Mucosa of rectum (tissue), 2 donors: ENCODE results near the gene COL26A1.

Experiments
- H3K27ac ChIP-seq, 2 donors: one replicate each; pipeline ENCODE4 v1.7.0; 2013; ENCODE audit warnings: inconsistent platforms in 2 of 2, low read depth in 2 of 2, low read length in 2 of 2
- H3K27me3 ChIP-seq, 2 donors: one replicate each; pipeline ENCODE4 v1.7.0; 2013; ENCODE audit warnings: low read length in 2 of 2; ENCODE audit not compliant: control insufficient read depth in 2 of 2, insufficient read depth in 2 of 2
- H3K36me3 ChIP-seq, 2 donors: one replicate each; pipeline ENCODE4 v1.7.0; 2013; ENCODE audit warnings: low read length in 2 of 2; ENCODE audit not compliant: control insufficient read depth in 2 of 2, insufficient read depth in 2 of 2
- H3K4me1 ChIP-seq, 2 donors: one replicate each; pipeline ENCODE4 v1.7.0; 2013; ENCODE audit warnings: low read length in 2 of 2, mild to moderate bottlenecking in 1 of 2; ENCODE audit not compliant: control insufficient read depth in 2 of 2, insufficient read depth in 2 of 2
- H3K4me3 ChIP-seq, 2 donors: one replicate each; pipeline ENCODE4 v1.7.0; 2013; ENCODE audit warnings: low read length in 2 of 2
- H3K9ac ChIP-seq, 2 donors: one replicate each; pipeline ENCODE4 v1.7.0; 2013; ENCODE audit warnings: low read length in 2 of 2, low read depth in 1 of 2, mild to moderate bottlenecking in 1 of 2
- H3K9me3 ChIP-seq, 2 donors: one replicate each; pipeline ENCODE4 v1.7.0; 2013; ENCODE audit warnings: low read length in 2 of 2; ENCODE audit not compliant: control insufficient read depth in 2 of 2
- donor health status: healthy.
- donor health status: Normal muscosa, but diverticular disease.

COL26A1 gene

DNA sequence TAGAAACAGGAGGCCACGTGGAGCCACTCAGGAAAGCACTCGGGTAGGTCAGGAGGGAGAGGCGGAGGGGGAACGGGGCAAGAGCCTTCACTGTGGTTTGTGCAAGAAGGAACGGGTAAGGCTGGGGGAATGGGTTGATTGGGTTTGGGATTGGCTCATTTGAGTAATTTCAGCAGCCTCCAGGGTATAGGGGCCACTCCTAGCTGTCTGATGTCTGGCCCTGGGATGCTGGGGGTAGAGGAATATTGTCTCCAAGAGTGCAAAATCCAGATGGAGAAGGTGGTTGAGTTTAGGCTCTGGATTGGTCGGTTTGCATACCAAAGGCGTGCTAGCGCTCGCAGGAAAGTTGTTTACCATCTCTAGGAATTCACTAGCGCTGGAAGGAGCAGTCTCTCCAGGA lies 219.2 kb downstream of the COL26A1 start:
- H3K9ac ChIP-seq, result no peak overlapping the region
- H3K4me3 ChIP-seq, result no peak overlapping the region
- H3K36me3 ChIP-seq, result no peaks in the 10 kb centered on the region
- no peak overlapping the region for H3K27ac ChIP-seq
- H3K27me3 ChIP-seq, result no peaks in the 10 kb centered on the region
- H3K4me1 ChIP-seq, result peaks cover 11 to 25% of the 10 kb centered on the region in 2 donors
- no peaks in the 10 kb centered on the region for H3K9me3 ChIP-seq

GRCh38 chr7:101582971-101583370 lies 220.3 kb downstream of the COL26A1 start:
- Histone ChIP-seq H3K4me3 (no peak overlapping the region), H3K4me1 (peaks cover 11 to 26% of the 10 kb centered on the region in 2 donors), H3K9ac (no peak overlapping the region), H3K27me3 (no peaks in the 10 kb centered on the region), H3K27ac (no peak overlapping the region), H3K9me3 (no peaks in the 10 kb centered on the region), H3K36me3 (no peaks in the 10 kb centered on the region)

- Histone ChIP-seq H3K27ac (peak overlapping the region; percentile 75 to 79), H3K4me3 (no peak overlapping the region), H3K27me3 (no peaks in the 10 kb centered on the region), H3K4me1 (peaks cover 11 to 26% of the 10 kb centered on the region in 2 donors), H3K9ac (no peak overlapping the region), H3K36me3 (no peaks in the 10 kb centered on the region), H3K9me3 (no peaks in the 10 kb centered on the region)
Measured at GRCh38 chr7:101586078-101586905, 223.6 kb downstream of the COL26A1 start.

DNA sequence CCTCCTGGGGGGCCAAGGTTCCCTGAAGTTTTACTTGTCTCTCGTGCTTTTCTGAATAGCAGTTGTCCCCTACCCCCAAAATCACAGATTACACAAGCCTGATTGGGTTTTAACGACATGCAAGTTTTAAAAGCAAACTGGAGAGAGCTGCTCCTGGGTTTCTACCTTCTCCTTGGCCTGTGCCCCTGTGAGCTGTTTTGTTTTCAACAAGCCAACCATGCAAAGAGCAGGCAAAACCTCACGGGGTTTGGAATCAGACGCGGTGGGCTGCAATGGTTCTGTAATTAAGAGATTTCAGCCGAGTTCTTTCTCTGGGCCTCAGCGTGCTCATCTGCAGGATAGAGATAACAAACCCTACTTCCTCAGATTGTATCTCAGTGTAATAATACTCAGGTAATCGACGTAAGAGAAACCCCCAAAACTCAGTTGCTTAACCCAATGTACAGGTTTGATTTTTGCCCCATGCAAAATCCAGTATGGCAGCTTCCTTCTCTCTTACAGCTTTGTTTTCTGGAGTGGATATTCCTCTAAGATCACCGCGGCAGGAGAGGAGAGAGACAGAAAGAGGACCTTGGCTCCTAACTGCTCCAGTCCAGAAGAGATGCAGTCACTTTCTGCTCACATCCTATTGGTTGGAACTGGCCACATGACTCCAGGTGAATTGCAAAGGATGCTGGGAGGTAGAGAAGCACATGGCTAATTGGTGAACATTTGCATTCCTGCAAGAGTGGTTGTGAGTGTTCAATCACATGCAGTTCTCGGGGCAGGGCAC lies 224.4 kb downstream of the COL26A1 start:
- peak overlapping the region in 1 of 2 donors; percentile 79 for H3K27ac ChIP-seq
- H3K9ac ChIP-seq, result no peak overlapping the region
- no peak overlapping the region for H3K4me3 ChIP-seq
- no peaks in the 10 kb centered on the region for H3K9me3 ChIP-seq
- H3K27me3 ChIP-seq, result no peaks in the 10 kb centered on the region
- no peaks in the 10 kb centered on the region for H3K36me3 ChIP-seq
- H3K4me1 ChIP-seq, result peaks cover 11 to 26% of the 10 kb centered on the region in 2 donors

DNA sequence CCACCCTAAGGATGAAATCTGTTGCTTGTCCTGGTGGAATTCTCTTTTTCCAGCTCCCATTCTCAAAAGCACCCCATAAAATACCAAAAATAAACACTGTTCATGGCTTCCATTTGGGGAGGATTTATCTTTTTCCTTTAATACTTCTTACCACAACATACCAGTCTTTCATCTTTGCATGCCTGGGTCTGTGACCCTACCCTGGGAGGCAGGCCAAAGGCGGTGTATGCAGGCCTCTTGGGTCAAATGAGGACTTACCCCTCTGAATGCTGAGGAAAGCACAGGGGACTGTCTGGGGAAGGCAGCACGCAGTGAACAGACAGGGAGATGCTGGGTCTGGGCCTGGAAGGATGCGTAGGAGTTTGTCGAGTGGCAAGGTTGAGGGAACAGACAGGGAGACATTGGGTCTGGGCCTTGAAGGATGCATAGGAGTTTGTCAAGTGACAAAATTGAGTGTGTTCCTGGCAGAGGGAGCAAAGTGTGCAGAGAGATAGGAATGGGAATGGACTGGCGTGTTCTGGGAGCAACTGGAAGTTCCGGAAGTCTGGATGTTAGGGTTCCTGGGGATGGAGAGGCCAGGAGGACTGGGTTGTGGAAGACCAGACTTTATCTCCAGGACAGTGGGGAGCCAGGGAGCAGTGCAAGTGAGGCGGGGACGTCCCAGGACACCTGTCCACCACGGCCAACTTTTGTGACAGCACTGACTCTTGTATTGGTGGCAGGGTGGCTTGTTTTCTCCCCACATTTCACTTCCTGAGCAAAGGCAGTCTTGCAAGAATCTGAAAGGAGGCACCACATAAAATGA lies 225.7 kb downstream of the COL26A1 start:
- Histone ChIP-seq H3K27ac (no peak overlapping the region), H3K4me3 (no peak overlapping the region), H3K9me3 (no peaks in the 10 kb centered on the region), H3K27me3 (no peaks in the 10 kb centered on the region), H3K36me3 (no peaks in the 10 kb centered on the region), H3K9ac (no peak overlapping the region), H3K4me1 (peaks cover 11 to 26% of the 10 kb centered on the region in 2 donors)

DNA sequence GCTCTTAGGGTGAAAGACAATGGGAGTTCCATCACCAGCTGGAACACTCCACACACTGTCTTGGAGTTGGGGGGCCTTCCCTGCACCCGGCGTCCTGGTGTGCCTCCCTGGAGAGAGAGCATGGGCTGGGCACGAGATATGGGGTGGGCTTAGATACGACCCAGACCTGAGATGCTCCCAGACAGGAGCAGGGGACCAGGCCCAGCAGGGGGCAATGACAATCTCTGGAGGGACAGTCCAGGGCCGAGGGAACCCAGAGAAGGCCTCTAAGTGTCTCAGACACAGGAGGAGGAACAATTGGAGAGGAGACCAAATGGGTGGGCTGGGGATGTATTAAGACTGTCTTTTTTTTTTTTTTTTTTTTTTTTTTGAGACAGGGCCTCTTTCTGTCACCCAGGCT lies 226.4 kb downstream of the COL26A1 start:
- Histone ChIP-seq H3K36me3 (no peaks in the 10 kb centered on the region), H3K9me3 (no peaks in the 10 kb centered on the region), H3K27ac (no peak overlapping the region), H3K9ac (no peak overlapping the region), H3K4me3 (no peak overlapping the region), H3K4me1 (peaks cover 11 to 26% of the 10 kb centered on the region in 2 donors), H3K27me3 (no peaks in the 10 kb centered on the region)

DNA sequence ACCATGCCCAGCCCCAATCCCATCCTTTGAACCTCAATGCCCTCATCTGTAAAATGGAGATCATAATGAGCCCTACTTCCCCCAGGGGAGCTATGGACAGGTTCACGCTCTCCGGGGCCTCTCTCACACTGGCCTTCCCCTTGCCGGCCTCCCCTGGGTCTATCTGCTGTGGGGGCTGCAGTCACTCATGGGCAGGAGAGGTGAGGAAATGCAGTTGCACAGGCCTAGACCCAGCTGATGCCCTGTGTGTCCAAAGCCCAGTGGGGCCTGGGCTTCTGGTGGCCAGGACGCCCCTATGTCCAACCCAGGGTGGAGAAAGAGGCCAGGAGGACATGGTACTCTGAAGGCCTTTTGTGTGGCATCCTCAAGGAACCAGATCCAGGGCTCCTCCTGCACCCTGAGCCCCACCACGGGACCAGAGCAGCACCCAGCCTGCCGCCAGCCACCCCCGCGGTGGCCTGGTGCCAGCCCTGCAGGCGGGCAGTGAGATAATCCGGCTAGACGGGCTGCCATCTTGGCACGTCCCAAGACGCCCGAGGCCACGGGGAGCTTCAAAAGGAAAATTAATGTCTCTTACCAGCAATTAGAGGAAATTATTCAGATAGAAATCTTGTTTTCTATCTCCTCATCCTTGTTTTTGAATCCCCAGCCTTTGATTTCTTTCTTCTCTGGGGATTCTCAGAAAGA lies 227.4 kb downstream of the COL26A1 start:
- H3K27ac ChIP-seq, result no peak overlapping the region
- peaks cover 11 to 18% of the 10 kb centered on the region in 2 donors for H3K4me1 ChIP-seq
- H3K27me3 ChIP-seq, result no peaks in the 10 kb centered on the region
- H3K36me3 ChIP-seq, result no peaks in the 10 kb centered on the region
- H3K4me3 ChIP-seq, result no peak overlapping the region
- H3K9me3 ChIP-seq, result no peaks in the 10 kb centered on the region
- H3K9ac ChIP-seq, result no peak overlapping the region

DNA sequence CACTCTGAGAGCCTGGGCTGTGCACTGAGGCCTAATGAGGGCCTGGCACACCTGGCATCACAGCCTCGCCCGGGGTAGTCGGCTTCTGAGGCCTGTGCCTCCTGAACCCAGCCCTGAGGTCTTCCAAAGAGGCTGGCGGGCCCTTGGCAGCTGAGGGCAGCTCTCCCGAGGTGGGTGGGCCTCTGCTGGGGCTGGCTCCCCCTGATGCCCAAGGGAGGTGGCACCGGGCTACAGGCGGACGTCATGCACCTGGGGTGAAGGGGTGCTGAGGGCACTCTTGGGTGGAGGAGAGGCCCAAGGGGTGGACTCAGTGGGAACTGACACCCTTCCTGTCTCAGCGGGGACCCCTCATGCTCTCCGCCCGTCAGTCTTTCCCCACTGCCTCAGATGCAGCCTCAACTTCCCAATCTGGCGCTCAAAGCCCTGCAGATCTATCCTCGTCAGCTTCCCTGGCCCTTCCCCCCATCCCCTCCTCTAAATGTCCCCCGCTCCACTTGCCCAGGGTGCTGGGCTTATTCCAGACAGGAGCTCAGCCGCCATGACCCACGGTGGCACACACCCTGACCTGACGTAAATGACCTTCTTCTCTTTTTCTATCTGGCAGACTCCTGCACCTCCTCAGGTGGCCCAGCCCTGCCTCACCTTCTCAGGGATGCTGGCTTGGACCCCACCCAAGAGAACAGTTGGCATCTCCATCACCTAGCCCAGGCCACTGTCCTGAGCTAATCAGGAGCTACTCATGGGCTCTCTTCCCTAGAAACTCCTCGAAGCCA lies 228.2 kb downstream of the COL26A1 start:
- Histone ChIP-seq H3K36me3 (no peaks in the 10 kb centered on the region), H3K27ac (no peak overlapping the region), H3K9me3 (no peaks in the 10 kb centered on the region), H3K4me3 (no peak overlapping the region), H3K4me1 (peaks cover 9 to 11% of the 10 kb centered on the region in 2 donors), H3K9ac (no peak overlapping the region), H3K27me3 (no peaks in the 10 kb centered on the region)

DNA sequence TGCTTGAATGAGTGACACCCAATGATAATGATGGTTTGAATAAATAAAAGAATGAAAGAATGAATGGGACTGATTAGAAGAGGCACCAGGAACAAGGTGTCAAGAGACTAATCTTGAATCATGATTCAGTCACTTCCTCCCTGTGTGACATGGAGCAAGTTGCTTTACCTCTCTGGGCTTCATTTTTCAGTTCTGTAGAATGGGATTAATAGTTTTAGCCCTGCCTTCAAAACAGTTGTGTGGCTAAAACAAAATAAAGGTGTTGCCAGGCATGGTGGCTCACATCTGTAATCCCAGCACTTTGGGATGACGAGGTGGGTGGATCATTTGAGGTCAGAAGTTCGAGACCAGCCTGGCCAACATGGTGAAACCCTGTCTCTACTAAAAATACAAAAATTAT lies 228.8 kb downstream of the COL26A1 start:
- Histone ChIP-seq H3K4me1 (peaks cover 2 to 4% of the 10 kb centered on the region in 2 donors), H3K9me3 (no peaks in the 10 kb centered on the region), H3K27ac (no peak overlapping the region), H3K36me3 (no peaks in the 10 kb centered on the region), H3K9ac (no peak overlapping the region), H3K4me3 (no peak overlapping the region), H3K27me3 (no peaks in the 10 kb centered on the region)
